ENCODE measurements around the gene MCHR1. TPM values are rescaled to one million over a fixed set of nuclear protein-coding genes. Genes with fewer than 3 reads are reported as not detected.

MCHR1 gene
- total RNA-seq, 1 donor from 2014 or later, result 3.2 TPM

DNA sequence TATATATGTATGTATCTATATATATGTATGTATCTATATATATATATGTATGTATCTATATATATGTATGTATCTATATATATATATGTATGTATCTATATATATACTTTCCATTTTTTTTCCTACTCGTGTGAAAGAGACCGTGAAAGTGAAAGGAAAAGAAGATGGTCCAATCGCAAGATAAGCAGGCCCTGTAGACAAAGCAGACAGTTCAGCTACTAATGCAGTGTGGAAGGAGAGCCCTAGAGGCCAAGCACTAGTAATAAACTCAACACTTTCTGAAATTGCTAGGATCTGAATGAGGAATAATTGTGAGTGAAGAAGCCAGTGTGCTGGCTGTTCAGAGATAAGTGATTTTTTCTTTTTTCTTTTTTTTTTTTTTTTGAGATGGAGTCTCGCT lies 47.2 kb downstream of the MCHR1 start:
- Mint-ChIP-seq H3K9me3 (no peaks in the 10 kb centered on the region), H3K4me1 (peaks cover 47% of the 10 kb centered on the region), H3K4me3 (no peak overlapping the region), H3K27ac (peak overlapping the region; percentile 82), H3K36me3 (no peaks in the 10 kb centered on the region), H3K27me3 (ENCODE audit: low read depth) (no peaks in the 10 kb centered on the region)
- TF ChIP-seq, protein P1, sequence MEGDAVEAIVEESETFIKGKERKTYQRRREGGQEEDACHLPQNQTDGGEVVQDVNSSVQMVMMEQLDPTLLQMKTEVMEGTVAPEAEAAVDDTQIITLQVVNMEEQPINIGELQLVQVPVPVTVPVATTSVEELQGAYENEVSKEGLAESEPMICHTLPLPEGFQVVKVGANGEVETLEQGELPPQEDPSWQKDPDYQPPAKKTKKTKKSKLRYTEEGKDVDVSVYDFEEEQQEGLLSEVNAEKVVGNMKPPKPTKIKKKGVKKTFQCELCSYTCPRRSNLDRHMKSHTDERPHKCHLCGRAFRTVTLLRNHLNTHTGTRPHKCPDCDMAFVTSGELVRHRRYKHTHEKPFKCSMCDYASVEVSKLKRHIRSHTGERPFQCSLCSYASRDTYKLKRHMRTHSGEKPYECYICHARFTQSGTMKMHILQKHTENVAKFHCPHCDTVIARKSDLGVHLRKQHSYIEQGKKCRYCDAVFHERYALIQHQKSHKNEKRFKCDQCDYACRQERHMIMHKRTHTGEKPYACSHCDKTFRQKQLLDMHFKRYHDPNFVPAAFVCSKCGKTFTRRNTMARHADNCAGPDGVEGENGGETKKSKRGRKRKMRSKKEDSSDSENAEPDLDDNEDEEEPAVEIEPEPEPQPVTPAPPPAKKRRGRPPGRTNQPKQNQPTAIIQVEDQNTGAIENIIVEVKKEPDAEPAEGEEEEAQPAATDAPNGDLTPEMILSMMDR (IDR thresholded peaks at IDR 0.05; ENCODE audit: unreplicated experiment), result no peak
- no peak for DNase-seq (ENCODE audit: low spot score in 2 of 2, unreplicated experiment in 2 of 2)

DNA sequence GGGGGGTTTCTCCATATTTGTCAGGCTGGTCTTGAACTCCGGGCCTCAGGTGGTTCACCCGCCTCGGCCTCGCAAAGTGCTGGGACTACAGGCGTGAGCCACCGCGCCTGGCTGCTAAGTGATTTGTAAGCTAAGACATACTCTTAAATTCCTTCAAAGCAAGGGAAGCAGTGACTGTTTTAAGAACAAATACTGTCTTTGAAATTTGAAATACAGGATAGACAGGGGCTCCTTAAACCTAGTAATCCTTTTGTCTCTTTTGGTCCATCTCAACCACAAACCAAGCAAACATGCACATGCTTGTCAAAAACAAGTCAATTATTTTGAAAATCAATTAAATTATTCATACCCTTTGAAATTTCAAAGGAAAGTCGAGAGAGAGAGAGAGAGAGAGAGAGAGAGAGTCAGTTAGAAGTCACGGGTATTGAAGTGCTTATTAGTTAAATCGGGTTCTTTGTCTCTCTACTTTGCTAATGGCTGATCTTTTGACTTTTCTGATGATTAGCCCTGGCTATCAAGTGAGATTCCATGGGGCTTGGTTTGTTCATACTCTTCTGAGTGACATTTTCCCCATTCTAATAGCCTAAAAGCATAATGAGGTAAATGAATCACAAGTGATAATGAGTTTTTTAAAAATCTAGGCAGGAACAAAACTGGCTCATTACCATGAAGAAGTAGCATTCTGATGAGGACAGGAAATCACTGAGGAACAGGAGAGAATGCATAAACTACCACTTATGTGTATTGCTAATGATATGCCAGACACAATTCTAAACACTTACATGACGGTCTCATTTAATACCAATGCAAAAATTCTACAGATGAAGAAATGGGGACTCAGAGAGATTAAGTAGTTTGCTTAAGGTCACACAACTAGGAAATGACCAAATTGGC lies 48.0 kb downstream of the MCHR1 start:
- peaks cover 46% of the 10 kb centered on the region for H3K4me1 Mint-ChIP-seq
- DNase-seq (ENCODE audit: low spot score in 2 of 2, unreplicated experiment in 2 of 2), result no peak
- no peak overlapping the region for H3K4me3 Mint-ChIP-seq
- no peaks in the 10 kb centered on the region for H3K36me3 Mint-ChIP-seq
- TF ChIP-seq, protein P1 (IDR thresholded peaks at IDR 0.05; ENCODE audit: unreplicated experiment), result no peak
- H3K27me3 Mint-ChIP-seq (ENCODE audit: low read depth), result no peaks in the 10 kb centered on the region
- H3K9me3 Mint-ChIP-seq, result no peaks in the 10 kb centered on the region
- H3K27ac Mint-ChIP-seq, result peak overlapping the region; percentile 82

DNA sequence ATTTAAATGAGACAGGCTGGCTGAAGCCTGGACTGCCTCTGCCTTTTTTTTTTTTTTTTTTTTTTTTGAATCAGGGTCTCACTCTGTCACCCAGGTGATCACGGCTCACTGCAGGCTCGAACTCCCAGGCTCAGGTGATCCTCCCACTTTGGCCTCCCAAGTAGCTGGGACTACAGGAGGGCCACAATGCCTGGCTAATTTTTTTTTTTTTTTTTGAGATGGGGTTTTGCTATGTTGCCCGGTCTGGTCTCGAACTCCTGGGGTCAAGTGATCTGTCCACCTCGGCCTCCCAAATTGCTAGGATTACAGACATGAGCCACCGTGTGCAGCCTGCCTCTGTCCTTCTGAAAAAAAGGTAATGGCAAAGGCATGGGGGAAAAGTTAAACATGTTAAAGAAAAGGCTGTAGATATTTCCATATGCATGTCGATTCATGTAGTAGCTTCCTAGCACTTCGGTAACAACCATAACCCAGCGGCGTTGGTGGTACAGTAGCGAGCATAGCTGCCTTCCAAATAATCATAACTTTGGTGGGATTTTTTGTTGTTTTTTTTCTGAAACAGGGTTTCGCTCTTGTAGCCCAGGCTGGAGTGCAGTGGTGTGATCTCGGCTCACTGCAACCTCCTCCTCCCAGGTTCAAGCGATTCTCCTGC lies 48.8 kb downstream of the MCHR1 start:
- TF ChIP-seq, protein P1 (IDR thresholded peaks at IDR 0.05; ENCODE audit: unreplicated experiment), result no peak

GRCh38 chr22:40728731-40729189 lies 49.5 kb downstream of the MCHR1 start:
- Mint-ChIP-seq H3K4me1 (peaks cover 46% of the 10 kb centered on the region), H3K36me3 (no peaks in the 10 kb centered on the region), H3K4me3 (no peak overlapping the region), H3K27me3 (ENCODE audit: low read depth) (no peaks in the 10 kb centered on the region), H3K9me3 (no peaks in the 10 kb centered on the region), H3K27ac (peak overlapping the region; percentile 90)
- peak in 1 of 2 experiments; percentile 52 for DNase-seq (ENCODE audit: low spot score in 2 of 2, unreplicated experiment in 2 of 2)
- TF ChIP-seq, protein P1 (IDR thresholded peaks at IDR 0.05; ENCODE audit: unreplicated experiment), result no peak

More for the DNA sequence above, 48.8 kb downstream of the MCHR1 start:
- DNase-seq (ENCODE audit: low spot score in 2 of 2, unreplicated experiment in 2 of 2), result no peak
- Mint-ChIP-seq H3K9me3 (no peaks in the 10 kb centered on the region), H3K4me3 (no peak overlapping the region), H3K27ac (peak overlapping the region; percentile 90), H3K4me1 (peaks cover 50% of the 10 kb centered on the region), H3K36me3 (no peaks in the 10 kb centered on the region), H3K27me3 (ENCODE audit: low read depth) (no peaks in the 10 kb centered on the region)

DNA sequence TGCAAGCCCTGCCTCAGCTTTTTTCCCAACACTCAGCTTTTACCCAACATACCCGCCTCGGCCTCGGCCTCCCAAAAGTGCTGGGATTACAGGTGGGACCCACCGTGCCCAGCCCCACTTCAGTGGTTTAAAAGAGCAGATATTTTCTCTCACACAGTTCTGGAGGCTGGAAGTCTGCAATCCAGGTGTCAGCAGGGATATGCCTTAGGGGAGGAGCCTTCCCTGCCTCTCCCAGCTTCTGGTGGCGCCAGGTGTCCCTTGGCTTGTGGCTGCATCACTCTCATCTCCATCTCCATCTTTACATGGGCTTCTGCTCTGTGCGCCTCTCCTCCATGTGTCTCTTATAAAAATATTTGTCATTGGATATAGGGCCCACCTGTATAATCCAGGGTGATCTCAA lies 50.0 kb downstream of the MCHR1 start:
- H3K27me3 Mint-ChIP-seq (ENCODE audit: low read depth), result no peaks in the 10 kb centered on the region
- TF ChIP-seq, protein P1 (IDR thresholded peaks at IDR 0.05; ENCODE audit: unreplicated experiment), result no peak
- DNase-seq (ENCODE audit: low spot score in 2 of 2, unreplicated experiment in 2 of 2), result no peak
- peak overlapping the region; percentile 90 for H3K27ac Mint-ChIP-seq
- peaks cover 47% of the 10 kb centered on the region for H3K4me1 Mint-ChIP-seq
- no peaks in the 10 kb centered on the region for H3K9me3 Mint-ChIP-seq
- no peak overlapping the region for H3K4me3 Mint-ChIP-seq
- no peaks in the 10 kb centered on the region for H3K36me3 Mint-ChIP-seq

Other genes starting within 250 kb of the MCHR1 start
- gene MRTFA, start 42.8 kb upstream of the MCHR1 start, total RNA-seq, result 105 to 109 TPM (median 108 TPM) in 3 replicates
- 30.1 to 31.1 TPM (median 30.6 TPM) in 3 replicates for gene SLC25A17, start 139.9 kb downstream of the MCHR1 start, total RNA-seq
- gene ST13, start 177.2 kb downstream of the MCHR1 start, total RNA-seq, result 327 to 365 TPM (median 344 TPM) in 3 replicates
- gene XPNPEP3, start 177.7 kb downstream of the MCHR1 start, total RNA-seq, result 21.2 to 24.8 TPM (median 22.6 TPM) in 3 replicates
- not detected in 3 replicates for gene DNAJB7, start 182.6 kb downstream of the MCHR1 start, total RNA-seq